HG02642 (cell line): ENCODE results near the gene BCL2L12.
A peak's percentile ranks its signal among the peaks of the same experiment; 100 is the strongest.

Experiments used
- ATAC-seq: cut with Tn5 transposase; IDR thresholded peaks from one replicate; pipeline ENCODE4 v1.9.1; 2021; ENCODE audit warnings: mild to moderate bottlenecking; ENCODE audit not compliant: unreplicated experiment, poor library complexity

The BCL2L12 gene

GRCh38 chr19:49660338-49660961 is 5.3 kb upstream of the BCL2L12 start:
- no peak for ATAC-seq

GRCh38 chr19:49662011-49662410 is 3.7 kb upstream of the BCL2L12 start:
- ATAC-seq, result no peak

DNA sequence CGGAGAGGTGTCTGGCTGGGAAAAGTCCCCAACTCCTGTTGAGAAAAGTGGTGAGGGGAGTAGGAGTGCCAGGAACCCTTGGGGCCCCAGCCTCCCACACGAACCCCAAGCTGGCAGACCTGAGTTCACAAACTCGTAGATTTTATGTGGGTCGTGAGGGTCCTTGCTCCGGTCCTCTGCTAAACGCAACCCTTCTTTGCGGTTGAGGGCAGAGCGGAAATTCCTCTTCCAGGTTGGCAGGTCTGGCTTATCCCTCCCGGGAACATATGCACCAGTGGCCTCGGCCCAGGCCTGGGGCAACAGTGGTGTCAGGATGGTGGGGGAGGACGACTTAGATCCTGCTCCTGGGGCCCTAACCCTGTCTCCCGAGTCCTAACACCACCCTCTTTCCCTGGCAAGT is 2.5 kb upstream of the BCL2L12 start:
- ATAC-seq, result no peak

DNA sequence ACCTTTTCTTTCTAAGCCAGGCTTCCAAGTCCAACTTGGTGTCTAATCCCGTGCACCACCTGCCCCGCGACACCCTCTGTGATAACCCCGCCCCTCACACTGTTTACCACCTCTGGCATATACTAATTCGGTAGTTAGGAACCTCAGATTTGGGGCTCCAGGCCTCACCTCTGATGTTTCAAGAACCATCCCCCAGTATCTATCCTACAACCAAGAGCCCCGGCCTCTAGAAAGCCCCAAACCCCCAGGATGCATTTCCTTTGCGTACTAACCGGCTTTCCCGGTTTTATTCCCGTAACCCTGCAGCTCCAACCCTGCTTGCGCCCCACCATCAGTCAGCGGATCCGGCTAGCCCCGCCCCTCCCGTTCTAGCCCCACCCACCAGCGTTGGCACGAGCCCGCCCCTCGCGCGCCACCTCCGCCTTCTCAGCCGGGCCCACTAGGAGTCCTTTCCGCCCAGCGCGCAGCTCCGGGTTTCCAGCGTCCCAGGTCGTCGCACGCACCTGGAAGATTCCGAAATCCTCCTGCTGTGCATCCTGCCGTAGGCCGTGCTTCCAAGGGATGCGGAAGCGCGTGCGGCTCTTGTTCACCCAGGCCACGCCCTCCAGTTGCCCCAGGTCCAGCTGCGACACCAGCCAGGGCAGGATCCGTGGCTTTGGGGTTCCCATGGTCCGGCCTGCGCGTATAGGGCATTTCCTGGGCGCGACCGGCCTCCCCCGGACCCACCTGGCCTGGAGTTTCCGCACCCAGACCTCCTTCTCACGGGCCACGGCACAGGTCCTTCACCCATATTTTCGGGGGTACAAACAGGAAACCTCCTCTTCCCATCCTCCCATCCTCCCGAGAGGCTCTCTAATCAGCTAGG is 1.3 kb upstream of the BCL2L12 start:
- ATAC-seq, result peak; percentile 44

DNA sequence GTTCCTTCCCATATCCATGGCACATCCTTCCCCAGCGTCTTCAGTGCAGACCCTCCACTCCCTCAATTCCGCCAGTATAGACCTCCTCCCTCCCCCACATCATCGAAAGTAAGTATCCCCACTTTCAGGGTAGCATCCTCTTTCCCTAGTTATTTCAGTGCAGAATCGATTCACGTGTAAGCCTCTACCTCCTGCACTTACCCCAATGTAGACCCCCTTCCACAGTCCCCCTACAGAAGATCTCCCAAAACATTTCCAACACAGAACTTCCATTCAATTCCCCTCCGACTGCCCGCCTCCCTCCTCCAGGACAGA is 740 bp upstream of the BCL2L12 start:
- ATAC-seq, result no peak

GRCh38 chr19:49666120-49666444 is 349 bp downstream of the BCL2L12 start:
- ATAC-seq, result no peak

DNA sequence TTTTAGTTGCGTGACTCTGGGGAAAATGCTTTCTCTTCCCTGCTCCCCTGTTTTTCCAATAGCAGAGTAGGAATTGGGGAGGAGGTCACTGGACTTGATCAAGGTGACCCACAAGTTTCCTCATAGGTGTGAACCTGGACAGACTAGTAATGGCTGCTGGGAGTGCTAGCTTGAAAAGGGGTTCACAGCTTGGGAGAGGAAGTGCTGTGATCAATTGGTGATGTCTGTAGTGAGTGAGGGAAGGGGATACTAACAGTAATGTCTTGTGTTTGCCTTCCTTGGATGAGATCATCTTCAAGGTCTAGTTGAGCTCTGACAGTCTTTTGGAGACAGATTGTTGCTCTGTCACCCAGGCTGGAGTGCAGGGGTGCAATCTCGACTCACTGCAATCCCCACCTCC is 1.7 kb downstream of the BCL2L12 start:
- ATAC-seq, result no peak

- ATAC-seq, result no peak
Observed at GRCh38 chr19:49669516-49669915, 3.8 kb downstream of the BCL2L12 start.

DNA sequence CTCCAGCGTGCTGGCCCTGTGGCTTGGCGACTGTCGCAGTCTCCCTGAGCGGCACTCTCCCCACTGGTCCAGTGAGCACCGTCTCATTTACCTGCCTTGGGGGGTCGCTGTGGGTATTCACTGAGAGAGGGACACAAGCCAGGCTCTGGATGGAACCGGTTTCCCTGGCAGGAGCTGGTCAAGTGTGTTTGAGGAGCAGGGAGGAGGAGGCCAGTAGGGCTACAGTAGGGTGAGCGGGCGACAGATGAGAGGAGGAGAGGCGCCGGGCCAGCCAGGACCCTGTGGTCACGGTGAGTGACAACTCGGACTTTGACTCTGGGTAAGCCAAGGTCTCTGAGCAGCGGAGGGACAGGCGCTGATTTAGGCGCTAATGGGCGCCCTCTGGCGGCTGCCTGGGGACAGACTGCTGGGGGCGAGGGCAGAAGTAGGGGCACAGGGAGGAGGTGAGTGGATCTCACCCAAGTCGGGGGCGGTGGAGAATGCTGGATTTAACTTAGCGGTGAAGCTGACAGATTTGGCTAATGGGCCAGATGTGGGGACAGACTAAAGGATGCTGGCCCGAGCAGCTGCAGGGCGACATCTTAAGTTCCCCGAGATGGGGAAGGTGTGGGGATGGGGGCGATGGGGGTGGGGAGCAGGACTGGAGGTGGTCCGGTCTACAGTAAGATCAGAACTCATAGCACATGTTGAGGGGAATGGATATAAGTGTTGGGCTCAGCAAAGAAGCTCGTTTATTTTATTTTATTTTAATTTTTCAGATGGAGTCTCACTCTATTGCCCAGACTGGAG is 6.6 kb downstream of the BCL2L12 start:
- no peak for ATAC-seq

DNA sequence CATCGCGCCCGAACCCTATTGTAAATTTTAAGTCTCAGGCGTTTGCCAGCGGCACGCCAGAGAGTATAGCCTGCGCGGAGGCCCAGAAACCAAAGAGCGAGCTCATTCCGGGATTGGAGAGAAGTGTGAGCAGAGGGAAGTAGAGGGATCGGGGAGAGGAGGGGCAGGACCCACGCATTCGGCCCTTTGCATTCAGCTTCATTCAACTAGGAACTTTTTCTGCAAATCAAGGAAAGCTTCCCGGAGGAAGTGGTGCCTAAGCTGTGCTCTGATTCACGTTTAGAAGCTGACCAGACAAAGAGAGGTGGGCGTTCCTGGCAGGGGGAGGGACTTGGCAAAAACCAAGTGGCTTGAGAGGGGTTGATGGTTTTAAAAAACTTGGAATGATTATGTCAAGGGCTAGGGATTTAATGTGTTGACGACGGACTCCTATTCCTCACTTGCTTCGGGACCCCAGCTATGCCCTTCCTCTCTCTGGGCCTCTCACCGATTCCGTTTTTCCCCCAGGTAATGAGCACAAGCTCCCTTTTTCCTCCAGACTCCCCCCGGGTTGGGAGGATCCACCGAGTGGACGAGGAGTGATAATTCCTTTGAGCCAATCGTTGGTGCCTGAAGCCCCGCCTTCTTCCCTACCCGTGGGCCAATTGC is 10.5 kb downstream of the BCL2L12 start:
- ATAC-seq, result peak; percentile 27

DNA sequence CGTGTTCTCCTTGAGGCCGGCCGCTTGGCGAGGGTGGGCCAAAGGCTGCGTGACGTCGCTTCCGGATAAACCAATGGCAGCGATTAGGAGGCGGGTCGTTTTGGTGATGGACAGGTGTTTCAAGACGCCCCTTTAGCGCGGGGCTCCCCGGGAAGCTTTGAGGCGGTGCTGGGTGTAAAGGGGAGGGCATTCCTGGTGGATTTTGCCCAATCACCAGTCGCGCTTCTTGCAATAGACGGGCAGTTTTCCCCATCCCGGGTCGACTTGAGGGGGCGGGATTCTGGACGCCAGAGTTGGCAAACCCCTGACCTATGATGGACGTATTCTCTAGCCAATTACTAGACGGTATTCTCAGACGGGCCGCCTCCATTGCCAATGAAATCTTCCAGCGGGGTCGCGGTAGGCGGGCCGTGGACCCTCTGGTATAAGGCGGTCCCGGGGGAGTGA is 11.1 kb downstream of the BCL2L12 start:
- peak; percentile 75 for ATAC-seq

DNA sequence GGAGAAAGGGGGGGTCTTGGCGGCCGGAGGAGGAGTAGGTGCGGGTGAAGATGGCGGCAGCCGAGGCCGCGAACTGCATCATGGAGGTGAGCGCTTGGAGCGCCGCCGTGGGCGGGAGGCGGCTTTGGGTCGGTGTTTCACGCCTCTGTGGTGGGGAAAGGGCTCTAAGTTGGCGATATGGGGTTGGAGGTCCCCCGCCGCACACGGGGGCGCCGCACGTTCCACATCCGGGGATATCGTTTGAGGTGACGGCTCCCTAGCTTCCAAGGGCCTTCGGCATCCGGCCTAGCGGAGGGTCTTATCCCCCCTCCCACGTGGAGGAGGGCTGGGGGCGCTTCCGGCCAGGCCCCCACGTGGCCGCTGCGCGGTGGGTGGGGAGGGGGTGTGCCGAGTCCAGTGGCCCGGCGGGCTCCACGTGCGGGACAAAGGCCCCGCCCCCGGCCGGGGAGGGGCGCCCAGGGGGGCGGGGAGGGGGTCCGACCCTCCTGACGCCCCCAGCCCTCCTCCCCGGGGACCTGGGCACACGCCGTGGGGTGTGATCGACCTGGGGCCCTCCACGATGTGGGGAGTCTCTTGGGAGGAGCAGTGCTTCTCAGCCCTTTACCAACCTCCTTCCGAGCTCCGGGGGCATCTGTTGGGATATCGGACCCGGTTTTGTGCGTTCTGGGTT is 11.6 kb downstream of the BCL2L12 start, which contains the start of gene PRMT1:
Gene PRMT1 (plus strand): TSS at position 41 of the 670 bp plus-strand sequence. CDS start 10 bp downstream, at position 51.
- no peak for ATAC-seq

DNA sequence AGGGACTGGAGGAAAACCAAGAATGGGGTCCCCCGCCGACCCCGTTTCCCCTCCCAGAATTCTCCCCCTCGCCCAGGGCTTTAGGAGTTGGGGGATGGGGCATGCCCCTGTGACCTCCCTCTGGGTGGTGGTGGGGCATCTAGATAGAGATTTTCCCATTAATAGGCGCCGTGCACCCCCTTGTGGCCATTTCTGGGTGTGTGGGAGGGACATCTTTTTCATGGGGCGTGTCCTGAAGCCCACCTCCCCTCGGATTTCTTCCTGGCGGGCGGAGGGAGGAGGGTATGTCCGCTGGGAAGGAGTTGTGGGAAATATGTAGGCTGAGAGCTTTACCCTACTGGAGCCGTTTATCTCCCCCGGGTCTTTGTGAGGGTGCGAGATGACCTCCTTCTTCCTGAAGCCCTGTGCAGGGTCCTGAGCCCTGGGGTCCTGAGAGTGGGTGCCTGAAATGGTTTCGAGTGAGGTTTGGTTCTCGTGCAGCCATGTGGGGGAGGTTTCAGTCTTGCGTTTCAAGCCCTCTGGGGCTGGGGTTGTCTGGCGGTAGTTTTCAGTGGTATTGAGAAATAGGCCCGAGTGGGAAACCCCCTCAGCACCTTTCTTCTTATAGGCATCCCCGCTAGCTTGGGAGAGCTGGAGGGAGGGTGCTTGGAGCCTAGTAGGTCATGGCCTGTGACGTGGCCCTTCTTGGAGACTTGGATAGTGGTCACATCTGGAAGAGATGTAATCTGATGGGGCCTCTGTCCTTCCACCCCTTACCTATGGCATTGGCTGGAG is 12.4 kb downstream of the BCL2L12 start:
- no peak for ATAC-seq

GRCh38 chr19:49678985-49679770 is 13.4 kb downstream of the BCL2L12 start:
- no peak for ATAC-seq

DNA sequence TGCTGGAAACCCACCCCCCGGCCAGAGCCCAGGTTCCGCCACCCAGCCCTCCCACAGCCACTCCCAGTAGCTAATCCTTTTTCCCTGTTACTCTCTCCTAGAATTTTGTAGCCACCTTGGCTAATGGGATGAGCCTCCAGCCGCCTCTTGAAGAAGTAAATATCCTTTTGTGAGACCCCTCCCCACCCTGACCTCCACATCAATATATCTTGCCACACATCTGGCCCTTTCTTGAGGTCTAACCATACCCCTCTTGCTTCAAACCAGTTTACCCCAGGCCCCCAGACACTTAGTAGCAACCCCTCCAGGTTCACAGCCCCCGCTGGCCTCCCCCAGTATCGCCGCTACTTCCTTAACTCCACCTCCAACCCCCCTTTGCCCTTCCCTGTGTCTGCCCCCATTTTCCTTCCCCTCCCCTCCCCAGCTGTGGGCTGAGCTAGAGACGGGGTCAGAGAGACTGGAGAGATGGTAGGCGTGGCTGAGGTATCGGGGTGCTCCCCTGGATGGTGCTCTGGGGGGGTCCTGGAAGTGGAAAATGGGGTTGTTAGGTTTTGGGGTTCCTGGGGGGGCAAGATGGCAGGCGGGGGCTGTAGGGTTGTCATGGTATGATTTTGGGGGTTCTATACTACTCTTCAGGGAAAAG is 14.2 kb downstream of the BCL2L12 start:
- no peak for ATAC-seq

DNA sequence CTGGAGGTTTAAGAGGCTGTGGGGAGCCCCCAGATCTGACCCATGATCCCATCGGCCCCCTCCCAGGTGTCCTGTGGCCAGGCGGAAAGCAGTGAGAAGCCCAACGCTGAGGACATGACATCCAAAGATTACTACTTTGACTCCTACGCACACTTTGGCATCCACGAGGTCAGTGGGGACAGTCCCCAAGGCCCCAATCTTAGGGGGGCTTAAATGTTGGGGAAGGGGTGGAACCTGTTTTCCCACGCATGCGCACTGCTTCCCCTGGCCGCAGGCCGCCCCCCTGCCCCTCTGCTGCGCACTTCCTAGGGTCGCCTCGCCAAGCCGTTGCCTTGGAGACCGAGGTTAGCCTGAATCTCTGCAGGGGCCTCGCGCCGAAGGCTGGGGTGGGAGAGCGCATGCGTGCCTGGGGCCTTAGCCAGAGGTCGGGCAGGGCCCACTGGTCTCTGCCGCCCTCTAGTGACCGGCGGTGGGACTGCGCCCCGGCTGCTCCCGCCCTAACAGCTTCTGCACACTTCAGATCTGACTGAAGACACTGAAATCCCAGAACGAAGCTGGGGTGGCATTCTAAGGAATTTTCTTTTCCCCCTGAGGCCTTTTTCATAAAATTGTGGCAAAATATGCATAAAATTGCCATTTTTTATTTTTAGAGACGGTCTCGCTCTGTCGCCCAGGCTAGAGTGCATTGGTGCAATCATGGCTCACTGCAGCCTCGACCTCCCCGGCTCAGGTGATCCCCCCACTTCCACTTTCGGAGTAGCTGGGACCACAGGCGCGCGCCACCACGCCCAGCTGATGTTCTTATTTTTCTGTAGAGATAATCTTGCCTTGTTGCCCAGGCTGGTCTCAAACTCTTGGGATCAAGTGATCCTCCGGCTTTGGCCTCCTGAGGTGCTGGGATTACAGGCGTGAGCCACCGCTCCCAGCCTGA is 15.0 kb downstream of the BCL2L12 start:
- no peak for ATAC-seq

- ATAC-seq, result no peak
Observed at GRCh38 chr19:49681830-49682229, 16.1 kb downstream of the BCL2L12 start.
